ENCODE results near the gene GNPNAT1. TPM values are rescaled to one million over a fixed set of nuclear protein-coding genes. Genes with fewer than 3 reads are reported as not detected.
"Not testable (repeated sequence)": the region's sequence is repeated elsewhere in the genome, so short reads cannot be mapped to it uniquely, and the experiment has no call there.

The GNPNAT1 gene
- total RNA-seq, 1 donor from 2014 or later, result 9.2 TPM

DNA sequence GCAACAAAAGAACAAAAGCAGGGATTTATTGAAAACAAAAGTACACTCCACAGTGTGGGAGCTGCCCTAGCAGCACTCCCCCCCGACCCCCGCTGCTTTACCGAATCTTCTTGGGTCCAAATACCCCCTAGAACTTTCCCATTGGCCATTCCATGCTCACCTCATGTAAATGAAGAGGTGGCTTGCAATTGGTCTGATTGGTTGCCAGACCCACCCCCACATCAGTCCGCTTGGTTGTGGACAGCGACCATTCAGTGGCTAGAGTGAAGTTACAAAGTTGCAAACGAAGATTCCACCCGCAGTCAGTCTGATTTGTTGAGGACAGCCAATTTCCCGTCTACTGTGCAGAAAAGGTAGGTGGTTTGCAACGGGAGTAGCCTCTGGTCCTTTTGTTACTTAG is 57.6 kb downstream of the GNPNAT1 start:
- no peak overlapping the region for H3K4me3 Mint-ChIP-seq (ENCODE audit: unreplicated experiment)
- peaks cover 2% of the 10 kb centered on the region for H3K27me3 Mint-ChIP-seq (ENCODE audit: unreplicated experiment)
- TF ChIP-seq, protein P1, sequence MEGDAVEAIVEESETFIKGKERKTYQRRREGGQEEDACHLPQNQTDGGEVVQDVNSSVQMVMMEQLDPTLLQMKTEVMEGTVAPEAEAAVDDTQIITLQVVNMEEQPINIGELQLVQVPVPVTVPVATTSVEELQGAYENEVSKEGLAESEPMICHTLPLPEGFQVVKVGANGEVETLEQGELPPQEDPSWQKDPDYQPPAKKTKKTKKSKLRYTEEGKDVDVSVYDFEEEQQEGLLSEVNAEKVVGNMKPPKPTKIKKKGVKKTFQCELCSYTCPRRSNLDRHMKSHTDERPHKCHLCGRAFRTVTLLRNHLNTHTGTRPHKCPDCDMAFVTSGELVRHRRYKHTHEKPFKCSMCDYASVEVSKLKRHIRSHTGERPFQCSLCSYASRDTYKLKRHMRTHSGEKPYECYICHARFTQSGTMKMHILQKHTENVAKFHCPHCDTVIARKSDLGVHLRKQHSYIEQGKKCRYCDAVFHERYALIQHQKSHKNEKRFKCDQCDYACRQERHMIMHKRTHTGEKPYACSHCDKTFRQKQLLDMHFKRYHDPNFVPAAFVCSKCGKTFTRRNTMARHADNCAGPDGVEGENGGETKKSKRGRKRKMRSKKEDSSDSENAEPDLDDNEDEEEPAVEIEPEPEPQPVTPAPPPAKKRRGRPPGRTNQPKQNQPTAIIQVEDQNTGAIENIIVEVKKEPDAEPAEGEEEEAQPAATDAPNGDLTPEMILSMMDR (IDR thresholded peaks at IDR 0.05; ENCODE audit: partially characterized antibody, unreplicated experiment), result no peak
- no peak overlapping the region for H3K27ac Mint-ChIP-seq (ENCODE audit: unreplicated experiment)
- no peak for DNase-seq
- H3K36me3 Mint-ChIP-seq (ENCODE audit: unreplicated experiment), result no peaks in the 10 kb centered on the region
- peaks cover 5% of the 10 kb centered on the region for H3K4me1 Mint-ChIP-seq (ENCODE audit: low read depth, unreplicated experiment)
- peaks cover 2% of the 10 kb centered on the region for H3K9me3 Mint-ChIP-seq (ENCODE audit: unreplicated experiment)

DNA sequence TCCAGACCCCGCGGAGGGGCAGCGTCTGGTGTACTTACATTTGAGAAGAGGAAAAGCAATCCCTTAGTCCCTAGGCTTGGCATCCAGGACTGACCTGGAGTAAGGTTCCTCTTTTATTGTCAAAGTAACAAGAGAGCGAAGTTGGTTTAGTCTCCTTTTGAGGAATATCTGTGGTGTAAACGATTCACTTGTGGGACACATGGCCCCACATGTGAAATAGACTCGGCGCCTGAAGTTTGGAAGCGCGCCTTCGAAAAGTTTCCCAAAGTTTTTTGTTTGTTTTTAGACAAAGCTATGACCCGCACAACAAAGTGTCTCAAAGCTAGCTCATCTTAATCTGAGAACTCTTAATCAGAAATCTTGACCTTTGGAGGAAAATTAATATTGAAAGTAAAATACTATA is 60.7 kb downstream of the GNPNAT1 start:
- no peak for DNase-seq
- no peak overlapping the region for H3K27ac Mint-ChIP-seq (ENCODE audit: unreplicated experiment)

DNA sequence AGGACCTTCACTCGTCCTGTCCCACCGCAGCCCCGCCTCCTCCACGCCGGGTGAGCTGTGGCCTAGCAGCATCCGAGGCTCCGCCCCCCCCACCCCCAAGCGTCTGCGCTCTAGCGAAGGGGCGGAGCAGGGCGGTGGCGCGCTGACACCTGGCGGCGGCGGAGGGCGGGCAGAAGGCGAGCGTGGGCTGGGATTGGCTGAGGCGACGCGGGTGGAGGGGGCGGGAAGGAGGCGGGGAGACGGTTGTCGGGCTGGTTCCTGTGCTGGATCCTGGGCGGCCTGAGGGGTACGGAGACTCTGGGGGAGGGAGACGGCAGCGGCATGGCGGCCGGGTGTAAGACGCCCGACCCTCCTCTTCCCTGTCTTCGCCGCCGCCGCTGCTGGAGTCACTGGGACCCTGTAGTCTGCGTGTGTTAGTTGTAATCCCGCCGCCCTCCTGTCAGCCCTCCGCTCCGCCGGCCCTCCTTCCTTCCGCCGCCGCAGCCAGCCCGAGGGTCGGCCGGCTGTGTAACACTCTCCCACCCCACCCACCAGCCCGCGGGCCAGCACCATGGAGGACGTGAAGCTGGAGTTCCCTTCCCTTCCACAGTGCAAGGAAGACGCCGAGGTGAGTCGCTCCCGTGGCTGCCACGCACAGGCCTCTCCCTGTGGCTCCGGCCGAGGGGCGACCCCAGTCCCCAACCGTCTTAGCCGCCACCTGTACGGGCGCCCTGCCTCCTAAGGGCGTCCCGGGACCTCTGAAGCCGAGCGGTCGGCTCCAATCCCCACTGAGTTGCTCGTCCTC is 61.3 kb downstream of the GNPNAT1 start, which contains the start of gene STYX:
Gene STYX (plus strand): TSS at position 242 of the 784 bp plus-strand sequence. CDS start 309 bp downstream, at position 551.
- Mint-ChIP-seq H3K4me3 (ENCODE audit: unreplicated experiment) (peak within 1 kb of the TSS; percentile 91), H3K27me3 (ENCODE audit: unreplicated experiment) (no peaks in the 10 kb centered on the region), H3K36me3 (ENCODE audit: unreplicated experiment) (no peaks in the 10 kb centered on the region), H3K27ac (ENCODE audit: unreplicated experiment) (no peak within 1 kb of the TSS), H3K4me1 (ENCODE audit: low read depth, unreplicated experiment) (peaks cover 3% of the 10 kb centered on the region), H3K9me3 (ENCODE audit: unreplicated experiment) (peaks cover 2% of the 10 kb centered on the region)
- TF ChIP-seq, protein P1 (IDR thresholded peaks at IDR 0.05; ENCODE audit: partially characterized antibody, unreplicated experiment), result no peak
- DNase-seq, result peak; percentile 100

More for the DNA sequence above, 60.7 kb downstream of the GNPNAT1 start:
- H3K4me1 Mint-ChIP-seq (ENCODE audit: low read depth, unreplicated experiment), result peaks cover 3% of the 10 kb centered on the region
- H3K36me3 Mint-ChIP-seq (ENCODE audit: unreplicated experiment), result no peaks in the 10 kb centered on the region
- TF ChIP-seq, protein P1 (IDR thresholded peaks at IDR 0.05; ENCODE audit: partially characterized antibody, unreplicated experiment), result no peak
- no peaks in the 10 kb centered on the region for H3K27me3 Mint-ChIP-seq (ENCODE audit: unreplicated experiment)
- H3K9me3 Mint-ChIP-seq (ENCODE audit: unreplicated experiment), result peaks cover 2% of the 10 kb centered on the region
- peak overlapping the region; percentile 91 for H3K4me3 Mint-ChIP-seq (ENCODE audit: unreplicated experiment)

DNA sequence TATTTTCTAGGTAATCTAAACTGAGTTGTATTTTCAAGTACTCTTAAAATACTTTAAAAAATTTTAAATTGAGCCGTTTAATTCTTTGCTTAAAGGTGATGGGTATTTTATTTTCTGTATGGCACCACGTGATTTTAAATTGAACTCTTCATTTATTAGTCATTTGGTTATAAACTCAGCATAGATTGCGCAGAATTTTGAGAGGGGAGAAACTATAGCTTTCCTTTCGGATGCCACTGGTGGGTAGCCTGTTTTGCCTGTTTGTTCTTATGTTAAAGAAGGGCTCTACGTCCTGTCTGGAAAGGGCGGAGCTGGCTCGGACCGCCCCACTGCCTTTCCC is 61.9 kb downstream of the GNPNAT1 start:
- peak overlapping the region; percentile 65 for H3K4me3 Mint-ChIP-seq (ENCODE audit: unreplicated experiment)
- H3K9me3 Mint-ChIP-seq (ENCODE audit: unreplicated experiment), result peaks cover 2% of the 10 kb centered on the region

DNA sequence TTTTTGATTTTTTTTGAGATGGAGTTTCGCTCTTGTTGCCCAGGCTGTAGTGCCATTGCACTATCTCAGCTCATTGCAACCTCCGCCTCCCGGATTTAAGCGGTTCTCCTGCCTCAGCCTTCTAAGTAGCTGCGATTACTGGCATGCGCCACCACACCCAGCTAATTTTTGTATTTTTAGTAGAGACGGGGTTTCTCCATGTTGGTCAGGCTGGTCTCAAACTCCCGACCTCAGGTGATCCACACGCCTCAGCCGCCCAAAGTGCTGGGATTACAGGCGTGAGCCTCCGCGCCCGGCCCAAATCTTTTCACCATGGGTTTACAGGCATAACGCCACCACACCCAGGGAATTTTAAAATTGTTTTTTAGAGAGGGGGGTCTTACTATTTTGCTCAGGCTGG is 62.4 kb downstream of the GNPNAT1 start:
- peak overlapping the region; percentile 35 for H3K4me3 Mint-ChIP-seq (ENCODE audit: unreplicated experiment)
- not testable (repeated sequence) for H3K27me3 Mint-ChIP-seq (ENCODE audit: unreplicated experiment); H3K4me1 Mint-ChIP-seq (ENCODE audit: low read depth, unreplicated experiment); H3K27ac Mint-ChIP-seq (ENCODE audit: unreplicated experiment); H3K36me3 Mint-ChIP-seq (ENCODE audit: unreplicated experiment); DNase-seq; H3K9me3 Mint-ChIP-seq (ENCODE audit: unreplicated experiment)

More for the DNA sequence above, 61.9 kb downstream of the GNPNAT1 start:
- TF ChIP-seq, protein P1 (IDR thresholded peaks at IDR 0.05; ENCODE audit: partially characterized antibody, unreplicated experiment), result no peak
- no peaks in the 10 kb centered on the region for H3K27me3 Mint-ChIP-seq (ENCODE audit: unreplicated experiment)
- H3K4me1 Mint-ChIP-seq (ENCODE audit: low read depth, unreplicated experiment), result peaks cover 3% of the 10 kb centered on the region
- no peak overlapping the region for H3K27ac Mint-ChIP-seq (ENCODE audit: unreplicated experiment)
- no peaks in the 10 kb centered on the region for H3K36me3 Mint-ChIP-seq (ENCODE audit: unreplicated experiment)
- DNase-seq, result no peak

DNA sequence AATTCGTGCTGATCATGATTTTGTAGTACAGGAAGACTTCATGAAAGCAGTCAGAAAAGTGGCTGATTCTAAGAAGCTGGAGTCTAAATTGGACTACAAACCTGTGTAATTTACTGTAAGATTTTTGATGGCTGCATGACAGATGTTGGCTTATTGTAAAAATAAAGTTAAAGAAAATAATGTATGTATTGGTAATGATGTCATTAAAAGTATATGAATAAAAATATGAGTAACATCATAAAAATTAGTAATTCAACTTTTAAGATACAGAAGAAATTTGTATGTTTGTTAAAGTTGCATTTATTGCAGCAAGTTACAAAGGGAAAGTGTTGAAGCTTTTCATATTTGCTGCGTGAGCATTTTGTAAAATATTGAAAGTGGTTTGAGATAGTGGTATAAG is 63.9 kb downstream of the GNPNAT1 start:
- not testable (repeated sequence) for H3K27ac Mint-ChIP-seq (ENCODE audit: unreplicated experiment); H3K4me3 Mint-ChIP-seq (ENCODE audit: unreplicated experiment); H3K27me3 Mint-ChIP-seq (ENCODE audit: unreplicated experiment); H3K4me1 Mint-ChIP-seq (ENCODE audit: low read depth, unreplicated experiment); H3K9me3 Mint-ChIP-seq (ENCODE audit: unreplicated experiment); DNase-seq; H3K36me3 Mint-ChIP-seq (ENCODE audit: unreplicated experiment)

All from glutamatergic neuron (in vitro differentiated cells).